Smooth muscle cell of the brain vasculature (primary cell): ENCODE results near the gene FUBP3.

Source experiments
- DNase-seq: peaks from one replicate; pipeline ENCODE4 v3.0.0-alpha.2; 2012; ENCODE audit warnings: low read depth, low spot score

Gene FUBP3

DNA sequence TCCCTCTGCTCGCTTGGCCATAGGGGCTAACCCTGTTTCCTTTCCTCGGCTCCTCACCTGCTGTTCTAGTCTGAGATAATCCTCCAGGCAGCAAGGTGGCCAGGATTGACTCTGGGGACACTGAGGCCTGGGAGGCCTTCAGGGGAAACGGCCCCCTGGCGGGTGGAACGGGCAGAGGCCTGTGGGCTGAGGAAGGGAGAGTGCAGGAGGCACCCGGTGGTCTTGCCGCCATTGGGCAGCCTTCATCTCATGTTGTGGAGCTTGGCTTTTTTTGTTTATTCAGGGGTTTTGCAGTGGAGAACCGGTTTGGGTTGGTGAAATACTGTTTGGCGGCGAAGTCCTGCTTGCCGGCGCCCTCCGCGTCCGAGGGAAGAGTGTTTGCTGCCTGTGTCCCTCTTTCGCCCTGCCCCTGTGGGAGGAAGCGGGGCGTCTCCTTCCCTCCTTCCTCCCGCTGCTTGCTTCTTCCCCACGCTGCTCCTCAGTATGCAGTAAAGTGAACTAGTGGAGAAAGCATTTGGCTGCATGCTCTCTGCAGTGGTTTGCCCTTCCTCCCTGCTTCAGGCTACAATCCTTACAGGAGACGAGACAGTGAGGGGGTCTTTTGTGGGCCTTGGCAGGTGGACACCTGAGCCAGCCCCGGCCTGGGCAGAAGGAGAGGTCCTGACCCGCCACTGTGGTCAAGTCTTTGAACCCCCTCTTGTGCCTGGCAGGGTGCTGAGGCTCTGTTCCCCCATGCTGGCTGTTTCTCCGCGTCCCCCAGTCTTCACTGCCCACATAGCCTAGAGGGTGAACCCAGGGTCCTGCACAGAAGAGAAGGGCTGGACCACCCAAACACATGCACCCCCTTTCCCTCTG, 54.2 kb downstream of the FUBP3 start:
- DNase-seq: no peak

DNA sequence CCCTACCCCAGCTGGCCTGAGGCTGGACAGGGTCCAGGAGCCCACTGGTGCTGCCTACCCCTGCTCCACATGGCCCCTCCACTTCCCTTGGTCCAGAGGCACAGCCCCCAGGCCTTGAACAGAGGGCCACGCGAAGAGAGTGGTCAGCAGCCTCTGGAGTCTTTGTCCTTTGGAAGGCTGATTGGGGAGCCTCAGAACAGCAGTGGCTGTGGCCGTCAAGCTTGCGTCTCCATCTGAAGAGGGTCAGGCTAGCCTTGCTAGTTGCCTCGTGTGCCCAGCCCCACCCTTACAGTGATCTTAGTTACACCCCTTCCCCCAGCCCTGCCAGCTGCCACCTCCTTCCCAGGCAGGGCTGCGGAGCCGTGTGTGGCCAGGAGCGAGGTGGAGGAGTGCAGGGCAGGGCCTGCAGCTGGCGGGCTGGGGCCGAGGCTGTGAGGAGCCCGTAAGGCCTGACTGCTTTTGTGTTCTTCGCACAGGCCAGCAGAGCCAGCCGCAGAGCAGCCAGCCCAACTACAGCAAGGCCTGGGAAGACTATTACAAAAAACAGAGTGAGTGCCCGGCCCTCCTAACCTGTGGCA, 54.9 kb downstream of the FUBP3 start:
- no peak for DNase-seq

DNA sequence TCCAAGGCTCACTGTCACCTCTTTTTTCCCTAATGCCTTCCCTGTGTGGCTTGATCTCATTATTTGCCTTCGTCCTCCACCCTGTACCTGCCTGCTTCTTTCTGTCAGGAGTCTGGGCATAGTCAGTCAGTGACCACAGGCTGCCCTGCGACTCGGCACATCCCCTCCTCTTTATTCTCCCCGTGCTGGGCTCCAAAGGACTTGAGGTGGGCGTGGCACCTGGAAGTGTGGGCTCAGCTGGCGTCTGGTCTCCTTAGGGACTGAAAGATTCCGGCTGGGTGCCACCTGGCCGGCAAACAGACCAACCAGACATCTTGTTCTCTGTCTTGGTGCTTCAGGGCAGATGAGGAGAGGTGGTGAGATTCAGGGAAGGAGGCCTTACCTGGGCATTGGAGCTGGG, 55.4 kb downstream of the FUBP3 start:
- DNase-seq: no peak

DNA sequence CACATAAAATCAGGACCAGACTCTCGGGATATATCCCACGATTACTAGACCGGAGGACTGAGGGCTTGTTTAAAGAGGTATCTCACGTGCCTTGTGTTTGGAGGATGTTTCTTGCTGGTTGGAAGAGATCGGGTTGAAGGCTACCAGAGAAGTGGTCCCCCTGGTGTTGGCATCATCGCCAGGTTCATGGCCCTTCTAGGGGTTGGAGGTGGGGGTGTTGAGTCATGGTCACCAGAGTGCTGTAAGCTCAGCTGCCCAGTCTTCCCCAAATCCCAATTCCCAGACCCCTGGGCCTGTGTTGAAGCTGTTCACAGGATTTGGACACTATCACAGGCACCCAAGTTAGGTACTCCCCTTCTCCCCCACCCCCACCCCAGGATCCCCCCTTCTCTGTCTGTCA, 55.9 kb downstream of the FUBP3 start:
- no peak for DNase-seq

DNA sequence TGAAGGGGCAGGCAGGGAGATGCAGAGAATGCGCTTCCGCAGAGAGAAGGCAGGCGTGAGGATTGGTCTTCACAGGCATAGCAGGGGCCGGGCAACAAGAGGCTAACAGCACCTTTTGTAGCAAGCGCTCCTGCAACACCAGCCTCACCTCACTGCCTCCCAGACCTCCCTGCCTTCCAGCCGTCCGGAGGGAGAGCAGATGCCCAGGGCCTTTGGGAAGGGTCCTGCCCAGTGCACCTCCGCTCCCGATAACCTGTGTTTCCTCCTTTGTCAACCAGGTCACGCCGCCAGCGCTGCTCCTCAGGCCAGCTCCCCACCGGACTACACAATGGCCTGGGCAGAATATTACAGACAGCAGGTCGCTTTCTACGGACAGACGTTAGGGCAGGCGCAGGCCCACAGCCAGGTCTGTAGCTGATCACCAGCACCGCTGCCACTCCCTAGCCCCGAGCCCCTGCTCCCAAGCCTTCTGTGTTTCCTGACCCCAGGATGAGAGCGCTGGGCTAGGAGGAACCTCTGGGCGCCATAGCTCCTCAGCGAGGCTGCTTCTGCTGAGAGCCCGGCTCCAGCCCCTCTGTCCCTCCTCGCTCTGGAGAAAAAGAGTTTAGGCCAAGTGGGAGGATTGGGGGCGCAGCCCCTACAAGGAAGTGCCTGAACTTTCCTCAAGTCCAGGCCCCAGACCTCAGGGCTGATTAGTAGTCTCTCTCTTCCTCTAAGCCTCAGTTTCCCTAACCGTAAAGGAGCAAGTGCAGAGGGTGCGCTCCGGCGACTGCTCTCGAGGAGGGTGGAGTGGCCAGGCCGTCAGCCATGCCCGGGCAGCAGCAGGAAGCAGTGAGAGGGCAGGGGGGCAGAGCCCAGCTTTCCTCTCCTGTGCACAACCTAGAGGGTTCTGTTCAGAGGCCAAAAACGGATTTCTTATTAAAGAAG, 56.6 kb downstream of the FUBP3 start:
- no peak for DNase-seq

DNA sequence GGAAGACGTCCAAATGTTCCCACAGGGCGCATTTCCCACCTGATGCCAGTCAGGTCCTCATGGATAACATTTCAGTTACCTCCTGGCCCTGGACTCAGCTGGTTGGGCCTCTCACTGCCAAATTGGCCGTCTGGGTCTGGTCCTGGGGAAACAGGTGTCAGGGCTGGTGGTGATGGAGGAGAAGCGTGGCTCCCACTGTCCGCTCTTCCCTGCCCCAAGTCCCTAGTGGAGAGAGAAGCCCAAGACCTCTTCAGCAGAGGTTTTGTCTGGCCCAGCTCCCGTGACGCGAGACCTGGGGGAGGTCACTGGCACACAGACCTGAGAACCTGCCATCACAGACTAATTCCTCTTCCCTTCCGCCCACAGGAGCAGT, 57.3 kb downstream of the FUBP3 start:
- no peak for DNase-seq

DNA sequence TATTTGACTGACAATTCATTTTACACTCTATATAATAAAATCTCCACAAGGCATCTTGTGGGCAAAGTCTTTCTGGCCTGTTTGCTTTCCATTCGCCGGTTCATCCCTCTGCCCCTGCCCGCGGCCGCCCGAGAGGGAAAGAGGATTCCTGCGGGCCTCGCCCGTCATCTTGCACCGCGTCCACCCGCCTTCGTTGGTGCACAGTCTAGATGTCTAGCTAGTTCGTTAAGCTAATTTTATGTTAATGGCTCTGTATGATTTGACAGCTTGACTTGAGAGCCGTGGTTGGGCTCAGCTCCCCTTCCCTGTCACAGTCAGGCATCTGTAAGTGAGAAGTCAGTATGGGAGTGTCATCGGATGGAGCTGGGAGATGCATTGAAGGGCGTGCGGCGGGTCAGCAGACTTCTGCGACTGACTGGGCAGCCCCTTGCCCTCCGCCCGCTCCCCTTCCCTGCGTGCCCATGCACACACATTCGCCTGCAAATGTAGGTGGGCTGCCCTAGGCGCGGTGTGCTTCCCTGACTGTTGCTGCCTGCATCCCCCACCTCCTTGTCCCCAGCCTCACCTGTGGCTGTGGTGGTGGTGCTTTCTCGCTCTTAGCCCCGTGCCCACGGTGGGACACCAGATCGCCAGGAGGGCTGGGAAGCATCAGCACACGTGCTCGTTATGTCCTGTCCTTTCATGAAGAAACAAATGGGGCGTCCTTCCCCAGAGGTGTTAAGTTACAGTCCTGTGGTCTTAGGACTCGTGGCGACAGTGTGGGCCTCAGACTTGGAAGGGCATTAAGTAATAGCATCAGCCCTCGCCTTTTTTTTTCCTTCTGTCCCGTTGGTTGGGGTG, 59.1 kb downstream of the FUBP3 start:
- DNase-seq: no peak

DNA sequence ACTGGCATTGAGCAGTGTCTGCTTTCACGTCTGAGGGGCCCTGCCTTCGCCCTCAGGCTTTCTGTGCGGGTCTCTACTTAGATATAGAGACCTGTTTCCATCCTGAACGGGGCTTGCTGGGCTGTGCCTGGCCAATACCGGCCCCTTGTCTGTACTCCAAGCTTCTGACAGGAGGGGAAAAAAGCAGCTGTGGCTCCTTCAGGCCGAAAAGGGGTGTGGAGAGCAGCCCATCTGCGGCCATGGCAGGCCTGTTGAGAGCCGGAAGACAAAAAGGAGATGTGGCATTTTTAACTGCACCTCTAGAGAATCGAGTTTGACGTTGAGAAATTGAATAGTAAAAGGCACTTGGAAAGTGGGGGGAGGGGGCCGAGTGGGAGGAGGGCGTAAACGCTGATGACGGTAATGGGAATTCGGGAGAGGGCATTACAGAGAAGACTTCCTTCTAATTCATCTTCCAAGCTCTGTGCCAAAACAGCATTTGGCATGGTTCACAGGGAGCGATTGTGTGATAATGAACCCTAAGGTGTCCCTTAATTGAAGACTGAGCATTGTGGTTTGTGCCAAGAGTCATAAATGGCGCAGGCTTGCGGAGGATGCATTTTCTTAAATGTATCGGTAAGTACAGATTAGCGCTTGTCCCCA, 59.9 kb downstream of the FUBP3 start:
- DNase-seq: no peak

DNA sequence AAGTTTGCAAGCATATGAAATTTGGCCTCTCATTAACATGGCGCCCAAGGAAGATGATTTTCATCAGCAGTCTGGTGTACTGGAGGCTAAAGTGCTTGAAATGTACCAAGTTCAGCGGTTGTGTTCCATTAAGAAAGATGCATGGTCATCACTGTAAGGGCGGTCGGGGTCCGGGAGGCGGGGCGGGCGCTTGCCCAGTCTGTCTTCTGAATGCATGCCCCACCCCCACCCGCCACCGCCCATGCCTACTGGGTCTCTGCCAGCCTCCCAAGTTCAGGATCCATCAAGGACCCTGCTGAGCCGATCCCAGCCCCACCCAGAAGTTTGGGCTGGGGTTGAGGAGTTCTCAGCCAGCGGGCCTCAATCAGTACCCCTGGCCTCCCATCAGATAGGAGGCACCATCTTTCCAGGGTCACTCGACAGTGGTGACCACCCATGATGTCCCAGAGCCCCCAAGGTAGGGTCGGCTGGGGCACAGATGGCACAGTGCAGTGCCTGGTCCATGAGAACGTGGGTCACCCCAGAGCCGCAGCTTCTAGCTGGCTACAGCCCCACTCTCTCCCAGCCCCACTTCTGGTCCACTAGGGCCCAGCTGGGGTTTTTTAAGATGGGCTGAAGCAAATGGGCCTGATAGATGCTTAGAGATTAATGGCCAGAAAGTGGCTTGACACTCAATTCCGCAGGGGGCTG, 60.6 kb downstream of the FUBP3 start:
- no peak for DNase-seq

DNA sequence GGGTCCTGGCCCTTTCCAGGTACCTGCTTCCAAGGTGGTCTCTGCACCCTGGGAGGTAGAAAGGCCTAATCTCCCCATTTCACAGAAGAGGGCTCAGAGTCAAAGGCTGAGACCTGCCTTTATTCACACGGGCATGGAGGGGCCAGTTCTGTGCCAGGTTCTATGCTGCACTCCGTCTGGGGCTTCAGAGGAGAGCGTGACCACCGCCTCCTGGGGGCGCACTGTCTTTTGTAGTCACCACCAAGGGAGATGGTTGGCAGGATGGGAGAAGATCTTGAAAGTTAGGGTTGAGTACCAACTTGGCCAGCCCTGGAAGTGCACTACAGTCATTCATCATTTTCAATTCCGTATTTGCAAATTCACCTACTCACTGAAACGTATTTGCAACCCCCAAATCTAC, 61.3 kb downstream of the FUBP3 start:
- no peak for DNase-seq

DNA sequence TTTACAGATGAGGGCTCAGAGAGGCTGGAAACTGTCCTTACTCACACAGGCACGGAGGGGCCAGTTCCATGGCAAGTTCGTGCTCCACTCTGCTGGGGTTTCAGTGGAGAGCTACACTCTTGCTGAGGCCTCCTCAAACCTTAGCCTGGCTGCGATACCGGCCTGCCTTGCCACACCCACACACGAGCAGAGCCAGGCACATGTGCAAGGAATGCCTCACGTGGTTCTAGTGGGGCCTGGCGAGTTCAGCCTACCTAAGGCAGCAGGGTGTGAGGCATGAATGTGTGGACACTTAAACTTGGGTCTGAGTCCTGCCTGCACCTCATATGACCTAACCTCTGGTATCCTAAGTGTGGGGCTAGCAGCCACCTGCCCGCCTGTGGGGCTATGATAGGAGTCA, 63.5 kb downstream of the FUBP3 start:
- DNase-seq: no peak

DNA sequence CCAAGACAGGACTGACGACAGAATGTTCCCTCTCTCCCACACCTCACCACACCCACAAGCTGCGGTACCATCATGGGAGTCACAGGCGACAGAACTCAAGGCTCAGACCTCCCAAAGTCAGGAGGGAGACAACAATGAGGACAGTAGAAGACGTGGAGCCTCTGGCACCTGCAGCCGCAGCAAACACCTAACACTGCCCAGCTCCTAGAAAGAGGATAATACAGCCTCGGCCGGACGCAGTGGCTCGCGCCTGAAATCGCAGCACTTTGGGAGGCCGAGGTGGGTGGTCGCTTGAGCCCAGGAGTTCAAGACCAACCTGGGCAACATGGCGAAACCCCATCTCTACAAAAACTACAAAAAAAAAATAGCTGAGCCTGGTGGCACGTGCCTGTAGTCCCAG, 71.8 kb downstream of the FUBP3 start:
- no peak for DNase-seq

DNA sequence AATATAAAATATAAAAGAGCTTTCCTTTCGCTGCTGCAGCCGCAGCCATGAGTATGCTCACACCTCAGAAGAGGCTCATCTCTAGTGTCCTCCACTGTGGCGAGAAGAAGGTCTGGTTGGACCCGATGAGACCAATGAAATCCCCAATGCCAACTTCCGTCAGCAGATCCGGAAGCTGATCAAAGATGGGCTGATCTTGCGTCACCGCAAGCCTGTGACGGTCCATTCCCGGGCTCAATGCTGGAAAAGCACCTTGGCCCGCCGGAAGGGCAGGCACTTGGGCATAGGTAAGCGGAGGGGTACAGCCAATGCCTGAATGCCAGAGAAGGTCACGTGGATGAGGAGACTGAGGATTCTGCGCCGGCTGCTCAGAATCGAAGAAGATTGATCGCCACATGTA, 72.4 kb downstream of the FUBP3 start:
- DNase-seq: no peak

DNA sequence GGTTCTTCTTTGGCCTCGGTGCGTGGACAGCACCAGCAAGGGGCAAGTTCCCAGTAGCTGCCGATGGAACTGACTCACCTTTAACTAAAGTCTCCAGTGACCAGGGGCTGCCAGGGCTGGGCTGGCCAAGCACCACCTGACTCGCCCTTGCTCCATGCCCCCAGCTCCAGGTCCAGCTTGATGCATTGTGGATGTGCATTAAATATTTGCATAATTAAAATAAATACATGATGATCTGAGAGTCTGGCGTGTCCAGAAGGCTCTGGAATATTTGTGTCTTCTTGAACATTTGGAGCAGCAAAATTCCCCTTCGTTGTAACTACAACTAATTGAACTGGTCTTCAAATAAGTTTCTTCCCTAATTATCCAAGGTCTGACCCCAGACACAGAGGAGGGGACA, 75.5 kb downstream of the FUBP3 start:
- no peak for DNase-seq

DNA sequence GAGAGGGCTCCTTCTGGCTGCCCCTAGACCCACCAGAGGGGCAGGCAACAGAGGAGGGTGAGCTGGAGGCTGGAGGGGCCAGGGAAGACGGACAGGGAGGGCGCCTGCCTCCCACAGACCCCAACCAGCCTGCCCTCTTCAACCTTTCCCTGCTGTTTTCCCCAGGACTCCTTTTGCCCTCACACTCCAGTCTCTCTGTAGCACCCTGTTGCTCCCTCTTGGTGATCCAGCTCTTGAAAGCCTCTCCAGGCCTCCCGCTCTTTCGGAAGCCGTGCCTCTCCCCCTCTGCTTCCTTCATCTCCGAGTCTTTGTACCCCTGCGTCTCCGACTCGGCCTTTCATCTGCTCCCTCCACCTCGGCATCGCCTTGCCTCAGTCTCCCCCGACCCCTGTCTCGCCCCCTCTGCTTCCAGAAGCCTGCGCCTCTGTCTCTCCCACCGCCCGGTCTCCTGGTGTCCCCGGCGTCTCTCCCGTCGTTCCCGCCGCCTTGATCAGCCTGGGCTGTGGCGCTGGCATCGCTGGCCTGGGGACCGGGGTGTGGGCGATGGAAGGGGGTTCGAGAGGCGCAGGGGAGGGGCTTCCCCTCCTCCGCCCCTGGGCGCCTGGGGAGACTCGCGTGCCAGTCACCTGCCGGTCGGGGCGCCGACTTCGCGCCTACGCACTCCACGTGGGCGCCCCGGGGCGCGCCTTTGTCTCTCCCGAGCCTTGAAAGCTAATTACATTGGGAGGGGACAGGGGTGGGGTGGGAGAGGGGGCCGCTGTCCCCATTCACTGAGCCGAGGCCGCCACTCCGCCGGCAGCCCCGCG, 79.7 kb downstream of the FUBP3 start:
- DNase-seq: no peak

DNA sequence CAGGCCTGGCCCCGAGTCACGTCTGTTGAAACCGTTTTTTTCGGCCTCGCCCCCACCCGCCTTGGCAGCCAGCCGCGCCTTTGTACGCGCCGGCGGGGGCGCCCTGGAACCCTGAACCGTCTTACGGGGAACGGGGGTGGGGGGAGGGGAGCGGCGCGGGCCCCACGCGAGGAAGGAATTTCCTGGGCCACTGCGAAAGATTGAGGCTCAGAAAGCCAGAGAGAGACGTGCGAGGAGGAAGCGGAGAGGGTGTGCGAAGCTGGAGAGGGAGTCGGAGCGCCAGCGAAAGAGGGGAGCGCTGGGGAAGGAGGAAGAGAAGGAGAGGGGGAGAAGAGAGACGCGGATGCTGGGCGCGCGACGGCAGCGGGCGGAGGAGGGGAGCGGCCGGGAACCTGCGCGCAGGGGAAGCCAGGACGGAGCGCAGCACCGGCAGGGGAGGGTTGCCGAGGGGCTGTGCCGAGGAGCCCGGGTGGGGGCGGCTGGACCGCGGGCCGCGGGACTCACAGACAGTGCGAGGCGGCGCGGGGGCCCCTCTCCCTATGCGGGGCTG, 80.4 kb downstream of the FUBP3 start:
- DNase-seq: no peak

DNA sequence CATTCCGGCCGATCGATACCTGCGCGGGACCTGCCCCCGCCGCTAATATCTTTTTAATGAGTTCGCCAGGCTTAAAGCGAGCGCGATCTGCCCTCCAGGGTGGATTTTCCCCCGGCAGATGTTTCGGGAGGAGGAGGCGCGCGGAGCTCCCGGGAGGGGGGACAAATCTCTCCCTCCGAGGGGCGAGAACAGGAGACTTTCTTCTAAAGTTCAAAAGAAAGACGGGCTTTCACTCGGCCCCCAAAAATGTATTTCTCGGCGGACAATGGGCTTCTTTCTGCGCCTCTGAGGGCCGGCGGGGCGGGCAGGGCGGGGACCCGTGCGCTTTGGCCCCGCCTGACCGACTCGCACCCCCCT, 80.9 kb downstream of the FUBP3 start:
- DNase-seq: no peak

DNA sequence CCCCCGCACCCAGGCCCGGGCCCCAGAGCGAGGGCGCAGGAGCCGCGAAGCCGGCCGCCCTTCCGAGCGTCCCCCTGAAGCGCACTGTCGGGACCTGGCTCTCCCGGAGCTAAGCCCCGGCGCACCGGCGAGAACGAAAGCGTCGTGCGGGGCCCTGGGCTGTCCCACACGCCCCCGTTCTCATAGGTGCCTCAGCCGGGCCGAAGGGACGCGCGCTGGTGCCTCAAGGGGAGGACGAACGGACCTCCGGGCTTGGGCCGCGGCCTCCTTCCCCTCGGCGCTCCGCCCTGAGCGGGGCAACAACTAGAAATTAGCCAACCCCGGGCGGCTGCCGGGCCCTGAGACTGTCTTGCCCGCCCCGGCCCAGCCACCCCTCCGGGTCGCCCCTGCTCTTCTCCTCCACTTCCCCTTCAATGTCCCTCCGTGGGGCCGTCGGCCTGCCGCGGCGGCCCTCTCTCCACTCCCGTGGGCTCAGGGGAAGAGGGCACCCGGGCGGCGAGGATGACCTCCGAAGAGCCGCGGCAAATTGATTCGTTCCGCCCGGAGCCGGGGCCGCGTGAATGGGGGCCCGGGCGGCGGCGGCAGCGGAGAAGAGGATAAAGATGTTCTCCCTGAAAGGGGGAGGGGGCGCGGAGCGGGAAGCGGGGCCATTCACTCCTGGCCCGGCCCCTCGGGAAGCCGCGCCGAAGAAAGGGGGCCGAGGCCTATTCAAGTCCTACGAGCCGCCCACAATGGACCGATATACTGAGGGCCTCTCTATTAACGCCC, 81.5 kb downstream of the FUBP3 start:
- no peak for DNase-seq
